Ishikawa (cell line): ENCODE data around the gene ZCCHC3.

Source experiments
- CEBPB ChIP-seq: IDR thresholded peaks from 2 replicates; pipeline ENCODE4 v1.6.1; 2012
- CREB1 ChIP-seq: IDR thresholded peaks from 2 replicates; pipeline ENCODE4 v1.6.1; 2012; ENCODE audit warnings: low read depth
- EGR1 ChIP-seq: IDR thresholded peaks from 2 replicates; pipeline ENCODE4 v1.6.1; 2012
- FOXM1 ChIP-seq: IDR thresholded peaks from 2 replicates; pipeline ENCODE4 v1.6.1; 2012; ENCODE audit warnings: low read depth, borderline replicate concordance
- NFIC ChIP-seq: IDR thresholded peaks from 2 replicates; pipeline ENCODE4 v1.6.1; 2012
- RAD21 ChIP-seq: IDR thresholded peaks from 2 replicates; pipeline ENCODE4 v1.6.1; 2012; ENCODE audit warnings: low read depth
- TAF1 ChIP-seq: IDR thresholded peaks from 2 replicates; pipeline ENCODE4 v1.6.1; 2012; ENCODE audit warnings: low read depth, mild to moderate bottlenecking
- TCF12 ChIP-seq: IDR thresholded peaks from 2 replicates; pipeline ENCODE4 v1.6.1; 2012; ENCODE audit warnings: low read depth
- TEAD4 ChIP-seq: IDR thresholded peaks from 2 replicates; pipeline ENCODE4 v1.6.1; 2012
- ZBTB7A ChIP-seq: IDR thresholded peaks from 2 replicates; pipeline ENCODE4 v1.6.1; 2012; ENCODE audit warnings: low read depth
- TF ChIP-seq, protein P1 (sequence below): IDR thresholded peaks from 2 replicates; pipeline ENCODE4 v1.6.1; 2012
- TF ChIP-seq, protein P2 (sequence below): IDR thresholded peaks from 2 replicates; pipeline ENCODE4 v1.6.1; 2012; ENCODE audit warnings: low read depth, mild to moderate bottlenecking

DNA sequence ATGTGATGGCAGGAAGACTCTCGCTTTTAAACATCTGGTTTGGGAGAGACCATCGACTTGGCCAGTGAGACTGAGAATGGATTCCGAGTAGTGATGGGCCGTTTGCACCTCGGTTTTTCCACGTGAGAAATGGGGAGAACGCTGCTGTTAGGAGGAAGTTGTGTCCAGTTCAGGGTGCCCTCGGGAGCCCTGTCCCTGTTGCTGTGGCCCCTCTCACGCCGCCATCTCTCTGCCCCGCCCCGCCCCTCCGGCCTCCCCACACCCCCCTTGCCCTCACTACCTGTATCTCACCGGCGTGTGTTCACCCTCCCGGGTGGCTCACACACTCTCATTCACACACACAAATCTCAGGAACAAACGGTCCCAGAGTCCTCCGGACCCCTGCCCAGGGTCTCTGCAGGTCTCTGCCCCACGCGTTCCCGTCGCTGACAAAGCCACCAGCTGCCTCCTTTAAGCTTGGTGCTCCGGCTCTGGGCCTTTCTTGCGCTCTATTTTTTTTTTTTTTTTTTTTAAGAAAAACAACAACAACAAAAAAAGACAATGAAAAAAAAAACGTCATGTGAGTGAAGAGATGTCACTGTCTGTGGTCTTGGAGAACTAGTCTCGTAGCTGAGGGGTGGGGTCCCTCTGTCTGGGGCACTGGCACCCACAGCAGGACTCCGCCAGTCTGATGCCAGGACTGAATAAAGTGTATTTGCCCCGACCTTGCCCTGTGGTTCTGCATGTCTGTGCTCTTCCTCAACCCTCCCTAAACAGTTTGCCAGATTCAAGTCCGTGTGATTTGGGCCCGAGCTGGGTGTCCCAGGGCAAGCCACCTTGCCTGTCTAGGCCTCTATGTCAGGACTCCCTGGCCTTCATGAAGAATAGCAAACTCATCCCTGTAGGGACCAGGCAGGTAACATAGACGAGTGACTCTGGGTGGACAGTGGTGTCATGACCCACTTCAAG, 30.9 kb downstream of the ZCCHC3 start:
- TF ChIP-seq EGR1 (no peak), FOXM1 (no peak), TAF1 (no peak), CREB1 (no peak), CEBPB (no peak), RAD21 (no peak), NFIC (no peak), TEAD4 (no peak), TCF12 (no peak), ZBTB7A (no peak)
- TF ChIP-seq, protein P1, sequence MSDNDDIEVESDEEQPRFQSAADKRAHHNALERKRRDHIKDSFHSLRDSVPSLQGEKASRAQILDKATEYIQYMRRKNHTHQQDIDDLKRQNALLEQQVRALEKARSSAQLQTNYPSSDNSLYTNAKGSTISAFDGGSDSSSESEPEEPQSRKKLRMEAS, result no peak
- TF ChIP-seq, protein P2, sequence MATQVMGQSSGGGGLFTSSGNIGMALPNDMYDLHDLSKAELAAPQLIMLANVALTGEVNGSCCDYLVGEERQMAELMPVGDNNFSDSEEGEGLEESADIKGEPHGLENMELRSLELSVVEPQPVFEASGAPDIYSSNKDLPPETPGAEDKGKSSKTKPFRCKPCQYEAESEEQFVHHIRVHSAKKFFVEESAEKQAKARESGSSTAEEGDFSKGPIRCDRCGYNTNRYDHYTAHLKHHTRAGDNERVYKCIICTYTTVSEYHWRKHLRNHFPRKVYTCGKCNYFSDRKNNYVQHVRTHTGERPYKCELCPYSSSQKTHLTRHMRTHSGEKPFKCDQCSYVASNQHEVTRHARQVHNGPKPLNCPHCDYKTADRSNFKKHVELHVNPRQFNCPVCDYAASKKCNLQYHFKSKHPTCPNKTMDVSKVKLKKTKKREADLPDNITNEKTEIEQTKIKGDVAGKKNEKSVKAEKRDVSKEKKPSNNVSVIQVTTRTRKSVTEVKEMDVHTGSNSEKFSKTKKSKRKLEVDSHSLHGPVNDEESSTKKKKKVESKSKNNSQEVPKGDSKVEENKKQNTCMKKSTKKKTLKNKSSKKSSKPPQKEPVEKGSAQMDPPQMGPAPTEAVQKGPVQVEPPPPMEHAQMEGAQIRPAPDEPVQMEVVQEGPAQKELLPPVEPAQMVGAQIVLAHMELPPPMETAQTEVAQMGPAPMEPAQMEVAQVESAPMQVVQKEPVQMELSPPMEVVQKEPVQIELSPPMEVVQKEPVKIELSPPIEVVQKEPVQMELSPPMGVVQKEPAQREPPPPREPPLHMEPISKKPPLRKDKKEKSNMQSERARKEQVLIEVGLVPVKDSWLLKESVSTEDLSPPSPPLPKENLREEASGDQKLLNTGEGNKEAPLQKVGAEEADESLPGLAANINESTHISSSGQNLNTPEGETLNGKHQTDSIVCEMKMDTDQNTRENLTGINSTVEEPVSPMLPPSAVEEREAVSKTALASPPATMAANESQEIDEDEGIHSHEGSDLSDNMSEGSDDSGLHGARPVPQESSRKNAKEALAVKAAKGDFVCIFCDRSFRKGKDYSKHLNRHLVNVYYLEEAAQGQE, result no peak
